Muscle layer of colon (tissue), 2 donors: ENCODE results near the gene PICALM.
"Not testable (repeated sequence)": the region's sequence is repeated elsewhere in the genome, so short reads cannot be mapped to it uniquely, and the experiment has no call there.

Source experiments
- H3K27ac ChIP-seq: one replicate; pipeline ENCODE4 v1.7.0; 2013; ENCODE audit warnings: low read depth, mild to moderate bottlenecking, low read length, moderate library complexity
- H3K27me3 ChIP-seq, 2 donors: one replicate each; pipeline ENCODE4 v1.7.0; 2013; ENCODE audit warnings: low read length in 2 of 2, mild to moderate bottlenecking in 2 of 2; ENCODE audit not compliant: insufficient read depth in 2 of 2, control insufficient read depth in 1 of 2
- H3K36me3 ChIP-seq: one replicate; pipeline ENCODE4 v1.7.0; 2013; ENCODE audit warnings: mild to moderate bottlenecking, low read length; ENCODE audit not compliant: insufficient read depth
- H3K4me1 ChIP-seq: one replicate; pipeline ENCODE4 v1.7.0; 2013; ENCODE audit warnings: mild to moderate bottlenecking, low read length; ENCODE audit not compliant: insufficient read depth
- H3K4me3 ChIP-seq, 2 donors: one replicate each; pipeline ENCODE4 v1.7.0; 2013; ENCODE audit warnings: low read length in 2 of 2, low read depth in 1 of 2, mild to moderate bottlenecking in 1 of 2, moderate library complexity in 1 of 2
- H3K9ac ChIP-seq: one replicate; pipeline ENCODE4 v1.7.0; 2013; ENCODE audit warnings: low read length
- H3K9me3 ChIP-seq: one replicate; pipeline ENCODE4 v1.7.0; 2013; ENCODE audit warnings: mild to moderate bottlenecking, low read length
- donor health status: abdominal sarcoma.
- donor health status: Adenocarcinoma of cecum.

The PICALM gene

GRCh38 chr11:85934596-85935169 lies 134.2 kb downstream of the PICALM start:
- Histone ChIP-seq H3K27ac (no peak overlapping the region), H3K4me1 (no peaks in the 10 kb centered on the region), H3K9ac (no peak overlapping the region), H3K36me3 (no peaks in the 10 kb centered on the region), H3K4me3 (no peak overlapping the region), H3K9me3 (no peaks in the 10 kb centered on the region), H3K27me3 (no peaks in the 10 kb centered on the region)

GRCh38 chr11:85930879-85931366 lies 138.0 kb downstream of the PICALM start:
- Histone ChIP-seq H3K4me1 (no peaks in the 10 kb centered on the region), H3K27ac (no peak overlapping the region), H3K9ac (no peak overlapping the region), H3K27me3 (no peaks in the 10 kb centered on the region), H3K36me3 (no peaks in the 10 kb centered on the region), H3K4me3 (no peak overlapping the region), H3K9me3 (no peaks in the 10 kb centered on the region)

- not testable (repeated sequence) for H3K4me3 ChIP-seq, H3K27me3 ChIP-seq, H3K9ac ChIP-seq, H3K27ac ChIP-seq, H3K4me1 ChIP-seq, H3K9me3 ChIP-seq, H3K36me3 ChIP-seq
These were observed 142.2 kb downstream of the PICALM start for GRCh38 chr11:85926653-85927214.

GRCh38 chr11:85923455-85923854 lies 145.4 kb downstream of the PICALM start:
- Histone ChIP-seq H3K27ac (no peak overlapping the region), H3K4me1 (no peaks in the 10 kb centered on the region), H3K36me3 (no peaks in the 10 kb centered on the region), H3K9me3 (no peaks in the 10 kb centered on the region), H3K4me3 (no peak overlapping the region), H3K9ac (no peak overlapping the region), H3K27me3 (no peaks in the 10 kb centered on the region)

GRCh38 chr11:85922367-85922766 lies 146.5 kb downstream of the PICALM start:
- no peaks in the 10 kb centered on the region for H3K36me3 ChIP-seq
- H3K27ac ChIP-seq, result no peak overlapping the region
- no peak overlapping the region for H3K4me3 ChIP-seq
- no peak overlapping the region for H3K9ac ChIP-seq
- H3K9me3 ChIP-seq, result no peaks in the 10 kb centered on the region
- no peaks in the 10 kb centered on the region for H3K27me3 ChIP-seq
- H3K4me1 ChIP-seq, result no peaks in the 10 kb centered on the region

- no peak overlapping the region for H3K27ac ChIP-seq
- no peaks in the 10 kb centered on the region for H3K4me1 ChIP-seq
- no peaks in the 10 kb centered on the region for H3K27me3 ChIP-seq
- H3K9ac ChIP-seq, result no peak overlapping the region
- H3K36me3 ChIP-seq, result no peaks in the 10 kb centered on the region
- no peaks in the 10 kb centered on the region for H3K9me3 ChIP-seq
- H3K4me3 ChIP-seq, result no peak overlapping the region
These were observed 149.7 kb downstream of the PICALM start for GRCh38 chr11:85918910-85919794.

GRCh38 chr11:85914425-85914824 lies 154.5 kb downstream of the PICALM start:
- H3K27ac ChIP-seq, result no peak overlapping the region
- H3K9ac ChIP-seq, result no peak overlapping the region
- no peak overlapping the region for H3K4me3 ChIP-seq
- no peaks in the 10 kb centered on the region for H3K36me3 ChIP-seq
- H3K9me3 ChIP-seq, result no peaks in the 10 kb centered on the region
- H3K4me1 ChIP-seq, result no peaks in the 10 kb centered on the region
- no peaks in the 10 kb centered on the region for H3K27me3 ChIP-seq

- Histone ChIP-seq H3K9me3 (no peaks in the 10 kb centered on the region), H3K4me3 (no peak overlapping the region), H3K27ac (no peak overlapping the region)
These were observed 155.4 kb downstream of the PICALM start for GRCh38 chr11:85913513-85913912.

GRCh38 chr11:85912414-85912813 lies 156.5 kb downstream of the PICALM start:
- H3K4me3 ChIP-seq, result no peak overlapping the region
- no peaks in the 10 kb centered on the region for H3K36me3 ChIP-seq
- no peak overlapping the region for H3K27ac ChIP-seq
- no peaks in the 10 kb centered on the region for H3K4me1 ChIP-seq
- no peaks in the 10 kb centered on the region for H3K27me3 ChIP-seq
- H3K9ac ChIP-seq, result no peak overlapping the region
- no peaks in the 10 kb centered on the region for H3K9me3 ChIP-seq

More at GRCh38 chr11:85913513-85913912, 155.4 kb downstream of the PICALM start:
- H3K9ac ChIP-seq, result no peak overlapping the region
- H3K4me1 ChIP-seq, result no peaks in the 10 kb centered on the region
- no peaks in the 10 kb centered on the region for H3K27me3 ChIP-seq
- no peaks in the 10 kb centered on the region for H3K36me3 ChIP-seq
